Spleen (tissue), 7 donors: ENCODE data around the gene MAST4.

Experiments
- POLR2A ChIP-seq, 3 donors: fragments of 450-650 bp; IDR thresholded peaks; one replicate each; pipeline ENCODE4 v1.5.1; 2017; ENCODE audit warnings: antibody characterized with exemption in 3 of 3, mild to moderate bottlenecking in 1 of 3
- POLR2AphosphoS5 ChIP-seq, 3 donors: sonication (generic); formaldehyde crosslinking; IDR thresholded peaks; one replicate each; pipeline ENCODE4 v1.5.1; 2017; ENCODE audit warnings: antibody characterized with exemption in 3 of 3
- TF ChIP-seq, protein P1 (sequence below), 11 experiments: fragments of 200-600 bp in 7 of 11; fragments of 450-650 bp in 4 of 11; sonication (generic) in 4 of 11; IDR thresholded peaks in 8 of 11; conservative IDR thresholded peaks in 3 of 11; 1 replicate in 7 of 11; 2 replicates in 4 of 11; pipeline versions ENCODE4 v1.4.0 to v1.8.0; 2016 to 2021; ENCODE audit warnings: antibody characterized with exemption in 11 of 11, inconsistent platforms in 4 of 11, mild to moderate bottlenecking in 1 of 11
- donor health status: DM: no; HTN: no; CAD: no; lungs with moderate emphysema.
- donor health status: DM: no; HTN: no; CAD: no.
- donor health status: DM: no; HTN: no; CAD: no.

DNA sequence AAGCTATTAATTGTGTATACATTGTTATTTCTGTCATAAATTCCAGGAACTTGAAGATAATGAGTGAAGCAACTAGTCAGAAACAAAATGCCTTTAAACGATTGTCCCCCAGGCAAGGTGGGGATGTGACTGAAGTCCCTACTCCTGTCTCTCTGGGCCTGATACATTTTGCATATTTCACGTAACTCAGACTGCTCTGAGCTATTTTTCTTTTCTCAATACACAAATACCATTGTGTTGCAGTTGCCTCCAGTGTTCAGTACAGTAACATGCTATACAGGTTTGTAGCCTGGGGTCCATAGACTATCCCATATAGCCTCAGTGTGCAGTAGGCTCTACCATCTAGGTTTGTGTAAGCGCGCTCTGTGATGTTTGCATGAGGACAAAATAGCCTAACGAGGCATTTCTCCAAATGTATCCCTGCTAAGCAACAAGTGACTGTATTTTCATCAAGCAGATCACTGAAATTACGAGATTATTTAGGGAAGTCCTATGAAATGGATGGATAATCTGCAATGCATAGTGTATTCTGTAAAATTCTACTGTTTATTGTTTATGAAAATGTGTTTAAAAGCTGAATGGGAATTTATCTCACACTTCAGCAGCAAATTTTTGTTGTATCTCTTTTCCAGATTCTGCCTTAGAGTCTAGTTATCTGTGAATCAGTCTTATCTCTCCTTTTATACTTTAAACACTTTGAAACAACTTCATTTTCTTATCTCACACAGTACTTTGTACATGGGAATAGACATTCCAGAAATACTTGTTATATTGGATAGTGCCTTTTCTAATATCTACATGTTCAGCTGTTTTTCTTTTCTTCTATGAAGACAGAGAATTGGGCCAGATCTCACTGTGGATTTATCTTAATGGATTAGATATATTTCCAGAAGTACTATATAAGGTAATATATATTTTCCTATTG lies 449.9 kb downstream of the MAST4 start:
- TF ChIP-seq, protein P1, sequence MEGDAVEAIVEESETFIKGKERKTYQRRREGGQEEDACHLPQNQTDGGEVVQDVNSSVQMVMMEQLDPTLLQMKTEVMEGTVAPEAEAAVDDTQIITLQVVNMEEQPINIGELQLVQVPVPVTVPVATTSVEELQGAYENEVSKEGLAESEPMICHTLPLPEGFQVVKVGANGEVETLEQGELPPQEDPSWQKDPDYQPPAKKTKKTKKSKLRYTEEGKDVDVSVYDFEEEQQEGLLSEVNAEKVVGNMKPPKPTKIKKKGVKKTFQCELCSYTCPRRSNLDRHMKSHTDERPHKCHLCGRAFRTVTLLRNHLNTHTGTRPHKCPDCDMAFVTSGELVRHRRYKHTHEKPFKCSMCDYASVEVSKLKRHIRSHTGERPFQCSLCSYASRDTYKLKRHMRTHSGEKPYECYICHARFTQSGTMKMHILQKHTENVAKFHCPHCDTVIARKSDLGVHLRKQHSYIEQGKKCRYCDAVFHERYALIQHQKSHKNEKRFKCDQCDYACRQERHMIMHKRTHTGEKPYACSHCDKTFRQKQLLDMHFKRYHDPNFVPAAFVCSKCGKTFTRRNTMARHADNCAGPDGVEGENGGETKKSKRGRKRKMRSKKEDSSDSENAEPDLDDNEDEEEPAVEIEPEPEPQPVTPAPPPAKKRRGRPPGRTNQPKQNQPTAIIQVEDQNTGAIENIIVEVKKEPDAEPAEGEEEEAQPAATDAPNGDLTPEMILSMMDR (IDR thresholded peaks at IDR 0.05 in 8 of 11, conservative IDR thresholded peaks at IDR 0.05 in 3 of 11), result no peak
- TF ChIP-seq POLR2AphosphoS5 (IDR thresholded peaks at IDR 0.05), result no peak
- no peak for TF ChIP-seq POLR2A (IDR thresholded peaks at IDR 0.05)
